Measurements from ENCODE around the gene ATP1A3. TPM values are rescaled to one million over a fixed set of nuclear protein-coding genes. Genes with fewer than 3 reads are reported as not detected.
"Not testable (repeated sequence)": the region's sequence is repeated elsewhere in the genome, so short reads cannot be mapped to it uniquely, and the experiment has no call there.

ATP1A3 gene
- total RNA-seq, 1 donor from 2014 or later: 1.8 TPM

DNA sequence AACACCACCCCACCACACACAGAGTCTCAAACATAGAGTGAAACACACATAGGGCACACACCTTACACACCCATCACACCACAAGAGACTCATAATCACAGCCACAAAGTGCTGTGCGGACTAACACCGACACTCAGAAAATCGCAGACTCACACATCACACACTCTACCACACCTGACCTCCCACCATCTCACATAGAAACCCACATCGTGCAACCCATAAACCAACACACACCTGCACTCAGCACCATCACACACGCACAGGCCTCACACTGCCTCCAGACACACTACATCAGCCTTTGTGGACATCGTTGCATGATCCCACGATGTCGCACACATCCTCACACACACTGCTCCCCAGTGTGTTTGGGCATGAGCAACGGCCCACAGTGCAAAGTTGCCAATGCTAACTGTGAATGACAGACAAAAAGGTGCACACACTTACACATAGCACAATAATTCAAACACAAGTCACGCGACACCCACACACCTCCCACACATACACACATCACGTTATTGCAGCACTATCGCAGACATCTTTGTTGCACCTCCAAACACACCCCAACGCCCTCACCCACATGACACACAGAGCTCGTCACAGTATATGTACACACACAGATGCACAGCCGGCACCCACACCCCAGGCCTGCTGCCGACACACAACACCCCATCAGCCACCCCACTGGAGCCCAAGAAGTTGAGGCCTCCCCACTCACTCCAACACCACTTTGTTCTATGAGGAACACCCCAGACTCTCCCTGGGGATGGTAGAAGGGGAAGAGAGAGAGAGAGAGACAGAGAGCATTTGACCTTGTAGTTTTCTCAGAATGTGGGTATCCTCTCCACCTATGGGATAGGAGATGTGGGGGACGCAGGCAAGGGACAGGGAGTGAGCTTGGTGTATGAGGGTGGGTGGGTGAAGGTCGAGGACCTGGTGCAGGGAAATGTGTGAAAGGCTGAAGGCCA lies 1.2 kb upstream of the ATP1A3 start:
- intact Hi-C loops (cut with micrococcal nuclease): no loop called here
- Mint-ChIP-seq H3K27ac (no peak overlapping the region), H3K27me3 (peaks cover 42% of the 10 kb centered on the region), H3K9me3 (no peaks in the 10 kb centered on the region), H3K4me3 (peak overlapping the region; percentile 48), H3K36me3 (ENCODE audit: low read depth) (no peaks in the 10 kb centered on the region), H3K4me1 (peaks cover 38% of the 10 kb centered on the region)
- ChIA-PET CTCF (no interaction called here), POLR2A (no interaction called here)
- no peak for ATAC-seq (ENCODE audit: low read depth)
- no peak for DNase-seq
- TF ChIP-seq, protein P1, sequence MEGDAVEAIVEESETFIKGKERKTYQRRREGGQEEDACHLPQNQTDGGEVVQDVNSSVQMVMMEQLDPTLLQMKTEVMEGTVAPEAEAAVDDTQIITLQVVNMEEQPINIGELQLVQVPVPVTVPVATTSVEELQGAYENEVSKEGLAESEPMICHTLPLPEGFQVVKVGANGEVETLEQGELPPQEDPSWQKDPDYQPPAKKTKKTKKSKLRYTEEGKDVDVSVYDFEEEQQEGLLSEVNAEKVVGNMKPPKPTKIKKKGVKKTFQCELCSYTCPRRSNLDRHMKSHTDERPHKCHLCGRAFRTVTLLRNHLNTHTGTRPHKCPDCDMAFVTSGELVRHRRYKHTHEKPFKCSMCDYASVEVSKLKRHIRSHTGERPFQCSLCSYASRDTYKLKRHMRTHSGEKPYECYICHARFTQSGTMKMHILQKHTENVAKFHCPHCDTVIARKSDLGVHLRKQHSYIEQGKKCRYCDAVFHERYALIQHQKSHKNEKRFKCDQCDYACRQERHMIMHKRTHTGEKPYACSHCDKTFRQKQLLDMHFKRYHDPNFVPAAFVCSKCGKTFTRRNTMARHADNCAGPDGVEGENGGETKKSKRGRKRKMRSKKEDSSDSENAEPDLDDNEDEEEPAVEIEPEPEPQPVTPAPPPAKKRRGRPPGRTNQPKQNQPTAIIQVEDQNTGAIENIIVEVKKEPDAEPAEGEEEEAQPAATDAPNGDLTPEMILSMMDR (IDR thresholded peaks at IDR 0.05): no peak

DNA sequence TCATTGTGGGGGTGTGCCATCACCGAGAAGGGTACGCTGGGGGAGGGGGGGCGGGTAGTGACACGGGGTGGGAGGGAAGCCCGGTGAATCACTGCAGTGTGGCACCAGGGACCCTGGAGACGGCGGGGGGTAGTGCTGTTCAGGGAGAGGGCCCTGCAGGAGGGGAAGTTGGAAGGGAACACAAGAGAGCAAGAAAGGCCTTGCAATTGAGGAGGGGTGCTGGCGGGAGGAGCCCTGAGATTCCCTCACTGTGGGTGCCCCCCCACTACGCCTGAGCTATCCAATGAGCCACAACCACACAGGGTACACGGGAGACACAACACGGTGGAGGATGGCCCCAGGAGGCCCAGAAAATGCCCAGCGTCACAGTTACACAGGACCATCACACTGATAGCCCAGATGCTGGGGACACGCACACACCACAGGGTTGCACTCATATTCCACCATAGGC lies 516 bp upstream of the ATP1A3 start:
- H3K36me3 Mint-ChIP-seq (ENCODE audit: low read depth): no peaks in the 10 kb centered on the region
- no peak overlapping the region for H3K27ac Mint-ChIP-seq
- CTCF ChIA-PET: interaction anchor here (0.6 kb wide), 1 partner anchor 204 kb away, joined by 3 read pairs; no protein-coding TSS in a partner anchor

DNA sequence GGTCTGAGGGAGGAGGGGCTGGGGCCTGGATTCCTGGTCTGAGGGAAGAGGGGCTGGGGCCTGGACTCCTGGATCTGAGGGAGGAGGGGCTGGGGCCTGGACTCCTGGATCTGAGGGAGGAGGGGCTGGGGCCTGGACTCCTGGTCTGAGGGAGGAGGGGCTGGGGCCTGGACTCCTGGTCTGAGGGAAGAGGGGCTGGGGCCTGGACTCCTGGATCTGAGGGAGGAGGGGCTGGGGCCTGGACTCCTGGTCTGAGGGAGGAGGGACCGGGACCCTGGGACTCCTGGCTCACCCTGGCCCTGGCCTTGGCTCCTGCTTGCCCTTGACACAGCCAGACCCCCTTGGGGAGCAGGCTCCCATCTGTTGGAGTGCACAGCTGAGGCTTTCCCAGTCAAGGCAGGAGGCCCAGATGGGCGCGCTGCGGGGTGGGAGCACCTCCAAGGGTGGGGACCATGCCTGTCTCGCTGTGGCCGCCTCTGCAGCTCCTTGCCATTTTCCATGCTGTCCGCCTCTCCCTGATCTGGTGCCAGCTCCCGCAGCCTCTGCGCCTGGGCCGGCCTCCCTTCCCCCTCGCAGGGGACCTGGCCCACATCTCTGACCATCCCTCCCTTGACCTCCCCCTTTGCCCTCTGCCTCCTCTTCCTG lies 2.0 kb downstream of the ATP1A3 start:
- CTCF ChIA-PET; intact Hi-C loops (cut with micrococcal nuclease); POLR2A ChIA-PET; DNase-seq; H3K36me3 Mint-ChIP-seq (ENCODE audit: low read depth); H3K9me3 Mint-ChIP-seq; ATAC-seq (ENCODE audit: low read depth); H3K27ac Mint-ChIP-seq; H3K4me3 Mint-ChIP-seq: not testable (repeated sequence)
- peaks cover 24% of the 10 kb centered on the region for H3K4me1 Mint-ChIP-seq
- H3K27me3 Mint-ChIP-seq: peaks cover 23% of the 10 kb centered on the region

More for the DNA sequence above, 516 bp upstream of the ATP1A3 start:
- Mint-ChIP-seq H3K4me1 (peaks cover 37% of the 10 kb centered on the region), H3K9me3 (no peaks in the 10 kb centered on the region), H3K4me3 (peak overlapping the region; percentile 48), H3K27me3 (peaks cover 35% of the 10 kb centered on the region)
- TF ChIP-seq, protein P1 (IDR thresholded peaks at IDR 0.05): no peak
- DNase-seq (no peak), ATAC-seq (ENCODE audit: low read depth) (peak; percentile 15)
- POLR2A ChIA-PET: interaction anchor here (0.6 kb wide), 1 partner anchor 376 kb away, joined by 7 read pairs; no protein-coding TSS in a partner anchor
- intact Hi-C loops (cut with micrococcal nuclease): no loop called here

DNA sequence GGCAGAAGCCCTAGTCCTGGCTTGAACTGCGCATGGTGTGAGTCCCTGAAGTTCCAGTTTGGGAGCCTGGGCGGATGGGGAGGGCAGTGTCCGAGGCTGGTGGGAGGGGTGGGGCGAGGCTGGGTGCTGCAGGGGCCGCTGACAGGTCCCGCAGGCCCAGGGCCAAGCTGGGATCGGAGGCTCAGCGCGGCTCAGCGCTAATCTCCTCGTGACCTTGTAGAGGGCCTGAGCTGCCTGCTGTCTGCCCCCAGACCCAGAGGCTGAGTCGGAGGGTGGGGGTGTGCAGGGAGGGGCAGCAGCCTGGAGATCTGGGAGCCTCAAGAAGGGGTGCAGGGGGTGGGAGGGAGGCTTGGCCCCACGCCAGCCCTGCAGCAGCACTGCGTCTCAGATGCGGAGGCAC lies 3.0 kb downstream of the ATP1A3 start:
- TF ChIP-seq, protein P1 (IDR thresholded peaks at IDR 0.05): no peak
- POLR2A ChIA-PET: no interaction called here
- H3K36me3 Mint-ChIP-seq (ENCODE audit: low read depth): no peaks in the 10 kb centered on the region
- intact Hi-C loops (cut with micrococcal nuclease): no loop called here
- ATAC-seq (ENCODE audit: low read depth) (no peak), DNase-seq (no peak)
- no peak overlapping the region for H3K4me3 Mint-ChIP-seq
- CTCF ChIA-PET: no interaction called here
- peaks cover 15% of the 10 kb centered on the region for H3K27me3 Mint-ChIP-seq
- H3K27ac Mint-ChIP-seq: no peak overlapping the region
- peaks cover 16% of the 10 kb centered on the region for H3K4me1 Mint-ChIP-seq
- no peaks in the 10 kb centered on the region for H3K9me3 Mint-ChIP-seq

DNA sequence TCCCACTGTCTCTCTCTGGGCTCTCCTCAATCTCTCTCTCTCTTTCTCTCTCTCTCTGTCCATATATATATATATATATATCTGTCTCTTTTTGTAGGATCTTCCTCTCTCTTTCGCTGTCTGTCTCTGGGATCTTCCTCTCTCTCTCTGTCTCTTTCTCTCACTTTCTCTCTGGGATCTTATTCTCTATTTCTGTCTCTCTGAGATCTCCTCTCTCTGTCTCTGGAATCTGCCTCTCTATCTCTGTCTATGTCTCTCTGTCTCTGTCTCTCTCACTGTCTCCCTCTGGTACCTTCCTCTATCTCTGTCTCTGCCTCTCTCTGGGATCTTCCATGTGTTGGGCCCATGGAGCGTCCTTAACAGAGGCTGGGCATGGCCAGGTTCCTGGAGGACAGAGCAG lies 3.4 kb downstream of the ATP1A3 start:
- H3K4me1 Mint-ChIP-seq: peaks cover 14% of the 10 kb centered on the region
- DNase-seq (no peak), ATAC-seq (ENCODE audit: low read depth) (no peak)
- peaks cover 13% of the 10 kb centered on the region for H3K27me3 Mint-ChIP-seq
- TF ChIP-seq, protein P1 (IDR thresholded peaks at IDR 0.05): no peak
- H3K27ac Mint-ChIP-seq: no peak overlapping the region
- no peaks in the 10 kb centered on the region for H3K9me3 Mint-ChIP-seq
- H3K36me3 Mint-ChIP-seq (ENCODE audit: low read depth): no peaks in the 10 kb centered on the region
- no peak overlapping the region for H3K4me3 Mint-ChIP-seq
- ChIA-PET CTCF (no interaction called here), POLR2A (no interaction called here)
- intact Hi-C loops (cut with micrococcal nuclease): no loop called here

All from activated B cell treated with CpG ODN at 0.5 μM for 24 hours (primary cell).